GM12891 (cell line): ENCODE results near the gene ADARB1.

Source experiments
- POLR2A ChIP-seq: IDR thresholded peaks from 2 replicates; pipeline ENCODE4 v1.6.1; 2011; ENCODE audit warnings: low read depth, low read length, control low read depth
- TAF1 ChIP-seq: IDR thresholded peaks from 2 replicates; pipeline ENCODE4 v1.6.1; 2011; ENCODE audit warnings: low read depth, low read length, control low read depth

- TF ChIP-seq POLR2A (no peak), TAF1 (no peak)
These were observed 45.0 kb upstream of the ADARB1 start for GRCh38 chr21:45029298-45029947.
